HEK293T (cell line): ENCODE results near the gene TNRC6C.

Experiments
- BHLHE40 ChIP-seq: fragments of 450-650 bp; IDR thresholded peaks from 2 replicates; pipeline ENCODE4 v1.6.1; 2016; ENCODE audit warnings: mild to moderate bottlenecking, moderate library complexity, borderline replicate concordance
- ELF4 ChIP-seq: fragments of 450-650 bp; IDR thresholded peaks from 2 replicates; pipeline ENCODE4 v1.6.1; 2017; ENCODE audit warnings: antibody characterized with exemption
- FOXA1 ChIP-seq: fragments of 450-650 bp; IDR thresholded peaks from 2 replicates; pipeline ENCODE4 v1.6.1; 2016; ENCODE audit warnings: mild to moderate bottlenecking
- FOXM1 ChIP-seq: fragments of 450-650 bp; IDR thresholded peaks from 2 replicates; pipeline ENCODE4 v1.6.1; 2017; ENCODE audit warnings: mild to moderate bottlenecking, borderline replicate concordance
- TARDBP ChIP-seq: fragments of 450-650 bp; IDR thresholded peaks from 2 replicates; pipeline ENCODE4 v1.6.1; 2016

DNA sequence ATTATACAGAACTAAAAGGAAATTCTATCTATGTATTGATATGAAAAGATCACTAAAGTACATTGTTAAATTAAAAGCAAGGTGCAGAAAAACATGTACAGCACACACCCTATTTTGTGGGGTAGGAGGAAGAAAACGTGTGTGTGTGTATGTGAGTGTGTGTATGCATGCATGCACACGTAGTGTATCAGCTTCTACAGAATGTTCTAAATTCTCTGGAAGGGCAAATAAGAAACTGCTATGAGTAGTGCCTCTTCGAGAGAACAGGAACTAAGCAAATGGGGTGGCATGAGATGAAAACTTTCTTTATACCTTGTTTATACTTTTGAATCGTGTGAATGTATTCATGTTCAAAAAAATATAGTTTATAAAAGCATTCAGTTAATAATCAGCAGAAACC is 111.2 kb downstream of the TNRC6C start:
- TF ChIP-seq FOXM1: no peak
- TF ChIP-seq ELF4: no peak
- TF ChIP-seq BHLHE40: no peak
- TF ChIP-seq FOXA1: no peak
- TF ChIP-seq TARDBP: no peak
